ENCODE data around the gene APCDD1. TPM values are rescaled to one million over a fixed set of nuclear protein-coding genes. Genes with fewer than 3 reads are reported as not detected.
"Not testable (repeated sequence)": the region's sequence is repeated elsewhere in the genome, so short reads cannot be mapped to it uniquely, and the experiment has no call there.

APCDD1 gene
- total and polyA plus RNA-seq, 2 experiments from 2014 or later = 0.31 to 1.0 TPM

- Mint-ChIP-seq H3K4me3 (no peak overlapping the region), H3K4me1 (no peaks in the 10 kb centered on the region), H3K36me3 (ENCODE audit: low read depth) (peaks cover 44% of the 10 kb centered on the region), H3K9me3 (no peaks in the 10 kb centered on the region), H3K27me3 (ENCODE audit: insufficient read depth, low read depth, poor library complexity) (peaks cover 2% of the 10 kb centered on the region), H3K27ac (no peak overlapping the region)
- DNase-seq (ENCODE audit: low spot score) = no peak
- no peak overlapping the region for H3K27ac ChIP-seq (ENCODE audit: low read depth)
- no peak overlapping the region for H3K4me2 ChIP-seq
- TF ChIP-seq JUNB (IDR thresholded peaks at IDR 0.05; ENCODE audit: unreplicated experiment) (no peak), ZNF462 (CRISPR knock-in tag; IDR thresholded peaks at IDR 0.05) (no peak), CTCF (conservative IDR thresholded peaks at IDR 0.05; ENCODE audit: low read depth in 2 of 2) (no peak)
- H2AFZ ChIP-seq = no peak overlapping the region
- no peaks in the 10 kb centered on the region for H3K4me1 ChIP-seq (ENCODE audit: insufficient read depth)
- H4K20me1 ChIP-seq (replicated peaks; ENCODE audit: insufficient read depth) = peaks cover 7% of the 10 kb centered on the region; the same call in 1 of the 2 replicates
- H3K36me3 ChIP-seq (ENCODE audit: insufficient read depth) = peaks cover 23% of the 10 kb centered on the region; the same call in 1 of the 2 replicates
- H3K4me3 ChIP-seq = no peak overlapping the region
- no peaks in the 10 kb centered on the region for H3K27me3 ChIP-seq (ENCODE audit: insufficient read depth)
- no peaks in the 10 kb centered on the region for H3F3A ChIP-seq (replicated peaks; ENCODE audit: low read depth)
- peaks cover 26% of the 10 kb centered on the region for H3K79me2 ChIP-seq (replicated peaks; ENCODE audit: insufficient read depth)
- no peaks in the 10 kb centered on the region for H3K9me2 ChIP-seq (ENCODE audit: insufficient read depth)
- no peak for ATAC-seq
These were observed 83.3 kb downstream of the APCDD1 start for GRCh38 chr18:10537765-10538164.

GRCh38 chr18:10539124-10539523 is 84.7 kb downstream of the APCDD1 start:
- H3K4me3 ChIP-seq; H4K20me1 ChIP-seq (replicated peaks; ENCODE audit: insufficient read depth); H3K9me3 Mint-ChIP-seq; H3K4me3 Mint-ChIP-seq; H3K4me1 ChIP-seq (ENCODE audit: insufficient read depth); H3K27ac ChIP-seq (ENCODE audit: low read depth); H3F3A ChIP-seq (replicated peaks; ENCODE audit: low read depth); H2AFZ ChIP-seq; DNase-seq (ENCODE audit: low spot score); H3K9me2 ChIP-seq (ENCODE audit: insufficient read depth); ATAC-seq; H3K27me3 ChIP-seq (ENCODE audit: insufficient read depth); H3K4me2 ChIP-seq; H3K27me3 Mint-ChIP-seq (ENCODE audit: insufficient read depth, low read depth, poor library complexity); H3K4me1 Mint-ChIP-seq; H3K27ac Mint-ChIP-seq: not testable (repeated sequence)
- Histone ChIP-seq H3K79me2 (replicated peaks; ENCODE audit: insufficient read depth) (peaks cover 13% of the 10 kb centered on the region), H3K36me3 (ENCODE audit: insufficient read depth) (peaks cover 23% of the 10 kb centered on the region; the same call in 1 of the 2 replicates)
- H3K36me3 Mint-ChIP-seq (ENCODE audit: low read depth) = peaks cover 44% of the 10 kb centered on the region

Other genes starting within 250 kb of the APCDD1 start
- 40.1 and 46.2 TPM in 2 replicates for gene NAPG, start 71.4 kb downstream of the APCDD1 start, total RNA-seq (2014; rRNA removed; shearing (Covaris generic))
- gene NAPG, start 71.4 kb downstream of the APCDD1 start, polyA plus RNA-seq (2016; fragmentation: Nextera tagmentation; extraction: Ambion mirVana) = 25.4 and 26.8 TPM in 2 replicates

Data from GM23338 (cell line).